Neural progenitor cell (in vitro differentiated cells): ENCODE results near the gene UBE2O.

Source experiments
- CTCF ChIP-seq: fragments of 200-600 bp; sonication (generic); IDR thresholded peaks from 2 replicates; pipeline ENCODE4 v1.5.1; 2017; ENCODE audit warnings: antibody characterized with exemption, mild to moderate bottlenecking
- EZH2 ChIP-seq: fragments of 200-600 bp; sonication (generic); IDR thresholded peaks from 2 replicates; pipeline ENCODE4 v1.6.1; 2017; ENCODE audit warnings: antibody characterized with exemption, mild to moderate bottlenecking, moderate library complexity
- EZH2phosphoT487 ChIP-seq: fragments of 200-600 bp; sonication (generic); IDR thresholded peaks from 2 replicates; pipeline ENCODE4 v1.6.1; 2017; ENCODE audit warnings: antibody characterized with exemption

- TF ChIP-seq EZH2 (no peak), EZH2phosphoT487 (no peak), CTCF (peak; percentile 55)
These were observed 20.6 kb upstream of the UBE2O start for GRCh38 chr17:76473541-76473985.
